C4-2B (cell line): Measurements from ENCODE around the gene AHRR.

Source experiments
- ZFX ChIP-seq: fragments of 450-650 bp; IDR thresholded peaks from 2 replicates; pipeline ENCODE4 v1.6.1; 2017
- TF ChIP-seq, protein P1 (sequence below): fragments of 450-650 bp; conservative IDR thresholded peaks from 2 replicates; pipeline ENCODE4 v1.5.1; 2017; ENCODE audit warnings: mild to moderate bottlenecking

DNA sequence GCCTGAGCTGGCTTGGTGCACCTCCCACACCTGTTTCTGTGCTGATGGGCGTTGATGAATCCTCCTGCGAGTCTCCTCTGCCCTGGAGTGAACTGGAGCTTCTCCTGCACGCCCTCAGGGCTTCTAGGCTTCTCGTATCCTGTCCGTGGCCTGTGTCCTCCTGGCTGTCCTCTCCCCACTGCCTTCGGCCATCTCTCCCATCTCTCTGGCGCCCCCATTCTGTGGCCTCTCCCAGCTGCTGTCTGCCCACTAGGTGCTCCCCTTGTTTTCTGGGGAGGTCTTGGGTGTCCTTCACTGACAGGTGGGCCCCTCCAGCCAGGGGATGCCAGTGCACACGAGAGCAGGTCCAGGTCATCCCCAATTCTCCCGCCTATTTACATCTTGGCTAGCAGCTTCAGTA, 28.8 kb downstream of the AHRR start:
- TF ChIP-seq, protein P1, sequence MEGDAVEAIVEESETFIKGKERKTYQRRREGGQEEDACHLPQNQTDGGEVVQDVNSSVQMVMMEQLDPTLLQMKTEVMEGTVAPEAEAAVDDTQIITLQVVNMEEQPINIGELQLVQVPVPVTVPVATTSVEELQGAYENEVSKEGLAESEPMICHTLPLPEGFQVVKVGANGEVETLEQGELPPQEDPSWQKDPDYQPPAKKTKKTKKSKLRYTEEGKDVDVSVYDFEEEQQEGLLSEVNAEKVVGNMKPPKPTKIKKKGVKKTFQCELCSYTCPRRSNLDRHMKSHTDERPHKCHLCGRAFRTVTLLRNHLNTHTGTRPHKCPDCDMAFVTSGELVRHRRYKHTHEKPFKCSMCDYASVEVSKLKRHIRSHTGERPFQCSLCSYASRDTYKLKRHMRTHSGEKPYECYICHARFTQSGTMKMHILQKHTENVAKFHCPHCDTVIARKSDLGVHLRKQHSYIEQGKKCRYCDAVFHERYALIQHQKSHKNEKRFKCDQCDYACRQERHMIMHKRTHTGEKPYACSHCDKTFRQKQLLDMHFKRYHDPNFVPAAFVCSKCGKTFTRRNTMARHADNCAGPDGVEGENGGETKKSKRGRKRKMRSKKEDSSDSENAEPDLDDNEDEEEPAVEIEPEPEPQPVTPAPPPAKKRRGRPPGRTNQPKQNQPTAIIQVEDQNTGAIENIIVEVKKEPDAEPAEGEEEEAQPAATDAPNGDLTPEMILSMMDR: no peak; the same call in 1 of the 2 replicates
- no peak for TF ChIP-seq ZFX
